ENCODE results near the gene PRR11. TPM values are rescaled to one million over a fixed set of nuclear protein-coding genes. Genes with fewer than 3 reads are reported as not detected.
A peak's percentile ranks its signal among the peaks of the same experiment; 100 is the strongest.

The PRR11 gene
- total RNA-seq, 6 experiments from 2014 or later = 30.8 to 78.9 (median 72.7) TPM

- DNase-seq = no peak
- H3K36me3 Mint-ChIP-seq (ENCODE audit: low read depth) = no peaks in the 10 kb centered on the region; the same call in 1 of the 2 replicates
- no peaks in the 10 kb centered on the region for H3K9me3 Mint-ChIP-seq
- H3K27me3 Mint-ChIP-seq (ENCODE audit: insufficient read depth) = peaks cover 1% of the 10 kb centered on the region; the same call in 1 of the 2 replicates
- H3K4me1 Mint-ChIP-seq (ENCODE audit: low read depth) = peaks cover 45% of the 10 kb centered on the region
- no peak overlapping the region for H3K4me3 Mint-ChIP-seq
- TF ChIP-seq CTCF (IDR thresholded peaks at IDR 0.05) = no peak
- H3K27ac Mint-ChIP-seq = no peak overlapping the region
Measured at GRCh38 chr17:59161477-59161876, 5.9 kb downstream of the PRR11 start.

GRCh38 chr17:59165933-59166342 is 10.4 kb downstream of the PRR11 start:
- Mint-ChIP-seq H3K27ac (peak overlapping the region; percentile 27; the same call in 1 of the 2 replicates), H3K9me3 (no peaks in the 10 kb centered on the region), H3K36me3 (ENCODE audit: low read depth) (peaks cover 5% of the 10 kb centered on the region; the same call in 1 of the 2 replicates), H3K27me3 (ENCODE audit: insufficient read depth) (no peaks in the 10 kb centered on the region), H3K4me3 (no peak overlapping the region), H3K4me1 (ENCODE audit: low read depth) (peaks cover 25% of the 10 kb centered on the region)
- DNase-seq = peak; percentile 40
- peak; percentile 78 for TF ChIP-seq CTCF (IDR thresholded peaks at IDR 0.05)

- H3K27ac Mint-ChIP-seq = peak overlapping the region; percentile 66
- no peaks in the 10 kb centered on the region for H3K27me3 Mint-ChIP-seq (ENCODE audit: insufficient read depth)
- DNase-seq = no peak
- peaks cover 16% of the 10 kb centered on the region for H3K4me1 Mint-ChIP-seq (ENCODE audit: low read depth)
- TF ChIP-seq CTCF (IDR thresholded peaks at IDR 0.05) = no peak
- H3K36me3 Mint-ChIP-seq (ENCODE audit: low read depth) = peaks cover 10% of the 10 kb centered on the region; the same call in 1 of the 2 replicates
- H3K9me3 Mint-ChIP-seq = no peaks in the 10 kb centered on the region
- 0 out of 2 replicates have a peak overlapping the region, but pooled peaks have one; percentile 6 for H3K4me3 Mint-ChIP-seq
Measured at GRCh38 chr17:59167571-59168001, 12.0 kb downstream of the PRR11 start.

- peaks cover 5% of the 10 kb centered on the region for H3K4me1 Mint-ChIP-seq (ENCODE audit: low read depth)
- H3K9me3 Mint-ChIP-seq = 0 out of 2 replicates have a peak, but pooled peaks cover 13% of the 10 kb centered on the region
- no peak for DNase-seq
- no peak for TF ChIP-seq CTCF (IDR thresholded peaks at IDR 0.05)
- H3K4me3 Mint-ChIP-seq = no peak overlapping the region
- no peak overlapping the region for H3K27ac Mint-ChIP-seq
- H3K36me3 Mint-ChIP-seq (ENCODE audit: low read depth) = peaks cover 37% of the 10 kb centered on the region
- H3K27me3 Mint-ChIP-seq (ENCODE audit: insufficient read depth) = no peaks in the 10 kb centered on the region
Measured at GRCh38 chr17:59172436-59173004, 17.0 kb downstream of the PRR11 start.

- Mint-ChIP-seq H3K36me3 (ENCODE audit: low read depth) (peaks cover 41% of the 10 kb centered on the region), H3K27me3 (ENCODE audit: insufficient read depth) (no peaks in the 10 kb centered on the region), H3K4me1 (ENCODE audit: low read depth) (no peaks in the 10 kb centered on the region), H3K27ac (no peak overlapping the region), H3K4me3 (no peak overlapping the region), H3K9me3 (0 out of 2 replicates have a peak, but pooled peaks cover 13% of the 10 kb centered on the region)
- TF ChIP-seq CTCF (IDR thresholded peaks at IDR 0.05) = no peak
- no peak for DNase-seq
Measured at GRCh38 chr17:59174671-59175070, 19.1 kb downstream of the PRR11 start.
